Trophoblast cell (in vitro differentiated cells and primary cell): ENCODE measurements around the gene EPHB2.

Source experiments
- DNase-seq, 2 donors: peaks; one replicate each; pipeline ENCODE4 v3.0.0-alpha.2; 2016
- H2AFZ ChIP-seq: 2 replicates; pipeline ENCODE4 v1.6.1; 2013; ENCODE audit warnings: low read length, moderate library complexity, mild to moderate bottlenecking; ENCODE audit not compliant: insufficient read depth, poor library complexity
- H2AK5ac ChIP-seq: 2 replicates; pipeline ENCODE4 v1.6.1; 2013; ENCODE audit warnings: mild to moderate bottlenecking, low read length
- H2BK120ac ChIP-seq: 2 replicates; pipeline ENCODE4 v1.6.1; 2013; ENCODE audit warnings: low read length, mild to moderate bottlenecking, moderate library complexity; ENCODE audit not compliant: insufficient read depth, poor library complexity
- H2BK12ac ChIP-seq: 2 replicates; pipeline ENCODE4 v1.6.1; 2013; ENCODE audit warnings: mild to moderate bottlenecking, low read length, moderate library complexity
- H2BK5ac ChIP-seq: 2 replicates; pipeline ENCODE4 v1.6.1; 2013; ENCODE audit warnings: low read length, low read depth, moderate library complexity, mild to moderate bottlenecking; ENCODE audit not compliant: poor library complexity
- H3K14ac ChIP-seq: 2 replicates; pipeline ENCODE4 v1.6.1; 2013; ENCODE audit warnings: mild to moderate bottlenecking, low read length
- H3K18ac ChIP-seq: 2 replicates; pipeline ENCODE4 v1.6.1; 2013; ENCODE audit warnings: mild to moderate bottlenecking, low read length
- H3K23ac ChIP-seq: 2 replicates; pipeline ENCODE4 v1.6.1; 2013; ENCODE audit warnings: low read length
- H3K27ac ChIP-seq: 2 replicates; pipeline ENCODE4 v1.5.1; 2013; ENCODE audit warnings: low read depth, mild to moderate bottlenecking, inconsistent platforms, low read length, moderate library complexity
- H3K27me3 ChIP-seq: 2 replicates; pipeline ENCODE4 v1.6.1; 2013; ENCODE audit warnings: inconsistent platforms, mild to moderate bottlenecking, low read length, moderate library complexity; ENCODE audit not compliant: insufficient read depth
- H3K36me3 ChIP-seq, 2 experiments: 1 replicate in 1 of 2; 2 replicates in 1 of 2; pipeline ENCODE4 v1.6.1; 2013; ENCODE audit warnings: low read length in 2 of 2, mild to moderate bottlenecking in 2 of 2, moderate library complexity in 1 of 2; ENCODE audit not compliant: insufficient read depth in 2 of 2, control insufficient read depth in 1 of 2
- H3K4ac ChIP-seq: 2 replicates; pipeline ENCODE4 v1.6.1; 2013; ENCODE audit warnings: low read depth, mild to moderate bottlenecking, low read length, moderate library complexity
- H3K4me1 ChIP-seq, 2 experiments: 1 replicate in 1 of 2; 2 replicates in 1 of 2; pipeline ENCODE4 v1.6.1; 2013; ENCODE audit warnings: low read length in 2 of 2, mild to moderate bottlenecking in 2 of 2, moderate library complexity in 1 of 2; ENCODE audit not compliant: insufficient read depth in 2 of 2, control insufficient read depth in 1 of 2
- H3K4me2 ChIP-seq: 2 replicates; pipeline ENCODE4 v1.6.1; 2013; ENCODE audit warnings: inconsistent platforms, mild to moderate bottlenecking, low read length, moderate library complexity
- H3K4me3 ChIP-seq: 2 replicates; pipeline ENCODE4 v1.5.1; 2013; ENCODE audit warnings: mild to moderate bottlenecking, low read depth, low read length, inconsistent platforms
- H3K79me1 ChIP-seq: one replicate; pipeline ENCODE4 v1.6.1; 2013; ENCODE audit warnings: low read length
- H3K79me2 ChIP-seq: 2 replicates; pipeline ENCODE4 v1.6.1; 2013; ENCODE audit warnings: low read length, mild to moderate bottlenecking; ENCODE audit not compliant: control insufficient read depth, insufficient read depth, poor library complexity
- H3K9ac ChIP-seq: 2 replicates; pipeline ENCODE4 v1.6.1; 2013; ENCODE audit warnings: mild to moderate bottlenecking, low read length
- H3K9me3 ChIP-seq: 2 replicates; pipeline ENCODE4 v1.6.1; 2013; ENCODE audit warnings: low read depth, mild to moderate bottlenecking, control low read depth, inconsistent platforms, low read length; ENCODE audit not compliant: insufficient read depth
- H4K12ac ChIP-seq: 2 replicates; pipeline ENCODE4 v1.6.1; 2013; ENCODE audit warnings: low read depth, mild to moderate bottlenecking, low read length, moderate library complexity
- H4K8ac ChIP-seq: 2 replicates; pipeline ENCODE4 v1.6.1; 2013; ENCODE audit warnings: low read depth, mild to moderate bottlenecking, low read length, moderate library complexity
- H4K91ac ChIP-seq: one replicate; pipeline ENCODE4 v1.6.1; 2013; ENCODE audit warnings: low read depth, mild to moderate bottlenecking, low read length, moderate library complexity
- WGBS: extraction: QIAGEN DNeasy Blood & Tissue Kit; methylation state at CpG from one replicate; pipeline ENCODE4 v1.1.7; 2013; ENCODE audit warnings: missing lambda C conversion rate; ENCODE audit not compliant: insufficient read length, insufficient coverage; ENCODE audit errors: extremely low coverage; 5-methylcytosine and 5-hydroxymethylcytosine counted together

EPHB2 gene

GRCh38 chr1:22864886-22865285 is 154.2 kb downstream of the EPHB2 start:
- Histone ChIP-seq H3K9me3 (no peaks in the 10 kb centered on the region), H3K18ac (no peak overlapping the region), H2AFZ (no peak overlapping the region), H3K4me2 (no peak overlapping the region), H3K79me2 (no peaks in the 10 kb centered on the region), H3K9ac (no peak overlapping the region), H4K91ac (no peak overlapping the region), H4K12ac (no peak overlapping the region), H2BK12ac (no peak overlapping the region), H2AK5ac (no peak overlapping the region), H3K79me1 (no peaks in the 10 kb centered on the region), H3K4me3 (no peak overlapping the region), H3K4me1 (peaks cover 4 to 7% of the 10 kb centered on the region in 2 experiments), H2BK5ac (no peak overlapping the region), H2BK120ac (no peak overlapping the region), H3K14ac (no peak overlapping the region), H4K8ac (no peak overlapping the region), H3K23ac (no peak overlapping the region), H3K4ac (no peak overlapping the region), H3K36me3 (no peaks in the 10 kb centered on the region), H3K27ac (no peak overlapping the region), H3K27me3 (no peaks in the 10 kb centered on the region)
- DNase-seq, result no peak
- WGBS, result no CpG with 5 or more reads among the region's 24 CpGs

GRCh38 chr1:22865736-22866135 is 155.1 kb downstream of the EPHB2 start:
- no peak overlapping the region for H2BK120ac ChIP-seq
- no peak overlapping the region for H3K9ac ChIP-seq
- H2BK5ac ChIP-seq, result no peak overlapping the region
- no peaks in the 10 kb centered on the region for H3K79me2 ChIP-seq
- no peak overlapping the region for H2AK5ac ChIP-seq
- no peak overlapping the region for H3K27ac ChIP-seq
- no peak overlapping the region for H4K12ac ChIP-seq
- no peaks in the 10 kb centered on the region for H3K27me3 ChIP-seq
- peaks cover 4 to 7% of the 10 kb centered on the region in 2 experiments for H3K4me1 ChIP-seq
- no peak overlapping the region for H4K8ac ChIP-seq
- no peaks in the 10 kb centered on the region for H3K9me3 ChIP-seq
- no peaks in the 10 kb centered on the region for H3K79me1 ChIP-seq
- no CpG with 5 or more reads among the region's 5 CpGs for WGBS
- H3K23ac ChIP-seq, result no peak overlapping the region
- no peak overlapping the region for H3K4me3 ChIP-seq
- DNase-seq, result no peak
- H4K91ac ChIP-seq, result no peak overlapping the region
- H3K4ac ChIP-seq, result no peak overlapping the region
- H3K4me2 ChIP-seq, result no peak overlapping the region
- no peak overlapping the region for H3K18ac ChIP-seq
- no peak overlapping the region for H2BK12ac ChIP-seq
- no peaks in the 10 kb centered on the region for H3K36me3 ChIP-seq
- H3K14ac ChIP-seq, result no peak overlapping the region
- H2AFZ ChIP-seq, result no peak overlapping the region

- Histone ChIP-seq H3K18ac (no peak overlapping the region), H3K36me3 (no peaks in the 10 kb centered on the region), H3K9me3 (no peaks in the 10 kb centered on the region), H4K91ac (no peak overlapping the region), H3K4me3 (no peak overlapping the region), H3K79me2 (no peaks in the 10 kb centered on the region), H3K9ac (no peak overlapping the region), H2AFZ (no peak overlapping the region), H3K4me2 (no peak overlapping the region), H3K79me1 (no peaks in the 10 kb centered on the region), H4K8ac (no peak overlapping the region), H3K23ac (no peak overlapping the region), H2BK120ac (no peak overlapping the region), H4K12ac (no peak overlapping the region), H3K4me1 (peaks cover 2 to 3% of the 10 kb centered on the region in 2 experiments), H3K14ac (no peak overlapping the region), H2AK5ac (no peak overlapping the region), H3K27ac (no peak overlapping the region), H3K4ac (no peak overlapping the region), H2BK5ac (no peak overlapping the region), H3K27me3 (no peaks in the 10 kb centered on the region), H2BK12ac (no peak overlapping the region)
- WGBS, result no CpG with 5 or more reads among the region's 5 CpGs
- no peak for DNase-seq
These were observed 156.2 kb downstream of the EPHB2 start for GRCh38 chr1:22866868-22867267.

GRCh38 chr1:22868331-22868730 is 157.7 kb downstream of the EPHB2 start:
- no peak overlapping the region for H3K4ac ChIP-seq
- H4K91ac ChIP-seq, result no peak overlapping the region
- no peak overlapping the region for H3K4me2 ChIP-seq
- no peak overlapping the region for H2BK120ac ChIP-seq
- no peaks in the 10 kb centered on the region for H3K79me2 ChIP-seq
- no peaks in the 10 kb centered on the region for H3K36me3 ChIP-seq
- H4K12ac ChIP-seq, result no peak overlapping the region
- no peak overlapping the region for H3K9ac ChIP-seq
- H3K14ac ChIP-seq, result no peak overlapping the region
- H3K18ac ChIP-seq, result no peak overlapping the region
- no peak overlapping the region for H3K4me3 ChIP-seq
- no peak overlapping the region for H3K23ac ChIP-seq
- H4K8ac ChIP-seq, result no peak overlapping the region
- H2AFZ ChIP-seq, result no peak overlapping the region
- no peak overlapping the region for H3K27ac ChIP-seq
- peaks cover 4% of the 10 kb centered on the region for H3K9me3 ChIP-seq
- DNase-seq, result no peak
- no peak overlapping the region for H2AK5ac ChIP-seq
- H2BK12ac ChIP-seq, result no peak overlapping the region
- H3K4me1 ChIP-seq, result no peaks in the 10 kb centered on the region
- H3K79me1 ChIP-seq, result no peaks in the 10 kb centered on the region
- no peak overlapping the region for H2BK5ac ChIP-seq
- no peaks in the 10 kb centered on the region for H3K27me3 ChIP-seq
- WGBS, result no CpG with 5 or more reads among the region's 3 CpGs
